CD4-positive, alpha-beta T cell (primary cell): ENCODE measurements around the gene IL13. TPM values are rescaled to one million over a fixed set of nuclear protein-coding genes. Genes with fewer than 3 reads are reported as not detected.

Experiments
- ATAC-seq: fragments of 200-7000 bp; cut with Tn5 transposase; one replicate; pipeline ENCODE4 v1.10.0; 2022; ENCODE audit warnings: mild to moderate bottlenecking; ENCODE audit not compliant: poor library complexity
- CTCF ChIA-PET: fragments of 350-600 bp; sonication (Branson Sonifier 250); formaldehyde crosslinking; loops from one replicate; lab custom pipeline; 2021; ENCODE audit warnings: antibody characterized with exemption, inconsistent platforms; lab: Charles Lee
- POLR2A ChIA-PET: fragments of 350-600 bp; sonication (Branson Sonifier 250); formaldehyde crosslinking; loops from one replicate; lab custom pipeline; 2021; ENCODE audit warnings: antibody characterized with exemption, inconsistent platforms; lab: Charles Lee
- DNase-seq, 14 experiments: peaks; one replicate each; pipeline ENCODE4 v3.0.0-alpha.2; 2013 to 2020; ENCODE audit warnings: mixed read lengths in 2 of 14
- H3K27ac ChIP-seq, 2 donors: one replicate each; pipeline versions ENCODE4 v1.5.1 to v1.7.0; 2013; ENCODE audit warnings: low read length in 2 of 2, low read depth in 1 of 2, mild to moderate bottlenecking in 1 of 2
- H3K27me3 ChIP-seq, 2 experiments: 1 replicate in 1 of 2; 2 replicates in 1 of 2; pipeline versions ENCODE4 v1.6.1 to v1.7.0; 2013; ENCODE audit warnings: low read length in 2 of 2, control low read depth in 1 of 2, mild to moderate bottlenecking in 1 of 2, moderate library complexity in 1 of 2; ENCODE audit not compliant: insufficient read depth in 2 of 2, control insufficient read depth in 1 of 2
- H3K36me3 ChIP-seq: one replicate; pipeline ENCODE4 v1.6.1; 2013; ENCODE audit warnings: low read length, control low read depth; ENCODE audit not compliant: insufficient read depth
- H3K4me1 ChIP-seq: one replicate; pipeline ENCODE4 v1.6.1; 2013; ENCODE audit warnings: low read length, control low read depth; ENCODE audit not compliant: insufficient read depth
- H3K4me3 ChIP-seq: one replicate; pipeline ENCODE4 v1.5.1; 2013; ENCODE audit warnings: mild to moderate bottlenecking, low read length, moderate library complexity
- H3K9me3 ChIP-seq, 2 experiments: 1 replicate in 1 of 2; 2 replicates in 1 of 2; pipeline versions ENCODE4 v1.6.1 to v1.7.0; 2013; ENCODE audit warnings: low read length in 2 of 2, mild to moderate bottlenecking in 2 of 2, control low read depth in 1 of 2, moderate library complexity in 1 of 2; ENCODE audit not compliant: control insufficient read depth in 1 of 2, insufficient read depth in 1 of 2
- H3K27ac Mint-ChIP-seq: one replicate; pipeline ENCODE4 v1.8.0; 2020; ENCODE audit warnings: mixed read lengths
- H3K27me3 Mint-ChIP-seq: one replicate; pipeline ENCODE4 v1.8.0; 2021; ENCODE audit warnings: mixed read lengths
- H3K36me3 Mint-ChIP-seq: one replicate; pipeline ENCODE4 v1.8.0; 2021; ENCODE audit warnings: low read depth, mixed read lengths
- H3K4me1 Mint-ChIP-seq: one replicate; pipeline ENCODE4 v1.8.0; 2021; ENCODE audit warnings: low read depth, mixed read lengths
- H3K4me3 Mint-ChIP-seq: one replicate; pipeline ENCODE4 v1.8.0; 2020; ENCODE audit warnings: mild to moderate bottlenecking, mixed read lengths
- H3K9me3 Mint-ChIP-seq: one replicate; pipeline ENCODE4 v1.8.0; 2020; ENCODE audit warnings: mixed read lengths
- CTCF ChIP-seq: fragments of 200-600 bp; IDR thresholded peaks from one replicate; pipeline ENCODE4 v1.8.0; 2022; ENCODE audit warnings: antibody characterized with exemption, mild to moderate bottlenecking
- intact Hi-C, 2 experiments: fragments of 100-400 bp; cut with DNase I in 1 of 2; cut with micrococcal nuclease in 1 of 2; formaldehyde crosslinking; loops; one replicate each; pipeline versions ENCODE4 v1.15.1 to v1.9.0; 2023 to 2025; cut with DNase I, micrococcal nuclease
- total RNA-seq, 174 experiments: library from RNA in 2 of 174; stranded (reverse) in 2 of 174; gene quantifications; one replicate each; pipeline ENCODE4 v1.2.3 and lab custom pipeline; 2021 to 2026

The IL13 gene
- total RNA-seq, 2 experiments from 2014 or later: 0.17 TPM; not detected in 1

- H3K27ac Mint-ChIP-seq: no peak overlapping the region
- intact Hi-C loops: no loop called here
- no peak for TF ChIP-seq CTCF
- no peaks in the 10 kb centered on the region for H3K36me3 ChIP-seq
- no peaks in the 10 kb centered on the region for H3K9me3 Mint-ChIP-seq
- H3K27ac ChIP-seq: no peak overlapping the region
- peaks cover 4% of the 10 kb centered on the region for H3K4me1 ChIP-seq
- CTCF ChIA-PET: no interaction called here
- POLR2A ChIA-PET: no interaction called here
- H3K4me1 Mint-ChIP-seq: no peaks in the 10 kb centered on the region
- H3K27me3 ChIP-seq: no peaks in the 10 kb centered on the region
- no peaks in the 10 kb centered on the region for H3K36me3 Mint-ChIP-seq
- H3K4me3 Mint-ChIP-seq: no peak overlapping the region
- no peak for DNase-seq
- no peak for ATAC-seq
- H3K4me3 ChIP-seq: no peak overlapping the region
- H3K9me3 ChIP-seq: peaks cover 0 to 3% of the 10 kb centered on the region in 2 experiments
- no peaks in the 10 kb centered on the region for H3K27me3 Mint-ChIP-seq
Measured at GRCh38 chr5:132671000-132671399, 13.0 kb downstream of the IL13 start.

DNA sequence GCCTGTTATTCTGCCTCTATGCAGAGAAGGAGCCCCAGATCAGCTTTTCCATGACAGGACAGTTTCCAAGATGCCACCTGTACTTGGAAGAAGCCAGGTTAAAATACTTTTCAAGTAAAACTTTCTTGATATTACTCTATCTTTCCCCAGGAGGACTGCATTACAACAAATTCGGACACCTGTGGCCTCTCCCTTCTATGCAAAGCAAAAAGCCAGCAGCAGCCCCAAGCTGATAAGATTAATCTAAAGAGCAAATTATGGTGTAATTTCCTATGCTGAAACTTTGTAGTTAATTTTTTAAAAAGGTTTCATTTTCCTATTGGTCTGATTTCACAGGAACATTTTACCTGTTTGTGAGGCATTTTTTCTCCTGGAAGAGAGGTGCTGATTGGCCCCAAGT is 15.5 kb downstream of the IL13 start:
- Mint-ChIP-seq H3K9me3 (no peaks in the 10 kb centered on the region), H3K4me1 (no peaks in the 10 kb centered on the region), H3K27ac (no peak overlapping the region), H3K27me3 (no peaks in the 10 kb centered on the region), H3K36me3 (no peaks in the 10 kb centered on the region), H3K4me3 (no peak overlapping the region)
- peaks cover 0 to 3% of the 10 kb centered on the region in 2 experiments for H3K9me3 ChIP-seq
- H3K27me3 ChIP-seq: no peaks in the 10 kb centered on the region
- no peak overlapping the region for H3K4me3 ChIP-seq
- H3K27ac ChIP-seq: no peak overlapping the region
- peaks cover 4% of the 10 kb centered on the region for H3K4me1 ChIP-seq
- H3K36me3 ChIP-seq: no peaks in the 10 kb centered on the region
- intact Hi-C loops: no loop called here
- CTCF ChIA-PET: no interaction called here
- ATAC-seq (no peak), DNase-seq (no peak)
- POLR2A ChIA-PET: interaction anchor here (1.4 kb wide), 1 partner anchor 74 kb away, joined by 4 read pairs; the partner anchor contains the start of gene CCNI2
- no peak for TF ChIP-seq CTCF

DNA sequence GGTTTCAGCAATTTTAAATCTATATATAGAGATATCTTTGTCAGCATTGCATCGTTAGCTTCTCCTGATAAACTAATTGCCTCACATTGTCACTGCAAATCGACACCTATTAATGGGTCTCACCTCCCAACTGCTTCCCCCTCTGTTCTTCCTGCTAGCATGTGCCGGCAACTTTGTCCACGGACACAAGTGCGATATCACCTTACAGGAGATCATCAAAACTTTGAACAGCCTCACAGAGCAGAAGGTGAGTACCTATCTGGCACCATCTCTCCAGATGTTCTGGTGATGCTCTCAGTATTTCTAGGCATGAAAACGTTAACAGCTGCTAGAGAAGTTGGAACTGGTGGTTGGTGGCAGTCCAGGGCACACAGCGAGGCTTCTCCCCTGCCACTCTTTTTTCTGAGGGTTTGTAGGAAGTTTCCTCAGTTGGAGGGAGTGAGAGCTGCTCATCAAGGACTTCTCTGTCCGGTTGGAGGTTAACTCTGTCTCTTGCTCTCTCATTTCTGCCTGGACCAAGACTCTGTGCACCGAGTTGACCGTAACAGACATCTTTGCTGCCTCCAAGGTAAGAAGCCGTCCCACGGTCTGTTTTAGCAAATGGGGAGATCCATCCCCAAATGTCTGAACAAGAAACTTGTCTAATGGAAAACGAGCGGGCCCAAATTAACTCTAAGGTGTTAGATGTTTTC is 16.1 kb downstream of the IL13 start, which contains the start of gene IL4:
TSS of gene IL4 (plus strand) at position 51 of the 692 bp plus-strand sequence. CDS start at position 113, 62 bp downstream.
- Mint-ChIP-seq H3K4me1 (no peaks in the 10 kb centered on the region), H3K4me3 (no peak within 1 kb of the TSS), H3K36me3 (no peaks in the 10 kb centered on the region), H3K27ac (no peak within 1 kb of the TSS), H3K9me3 (no peaks in the 10 kb centered on the region), H3K27me3 (no peaks in the 10 kb centered on the region)
- ATAC-seq: no peak
- DNase-seq: no peak
- H3K27me3 ChIP-seq: no peaks in the 10 kb centered on the region
- H3K27ac ChIP-seq: no peak within 1 kb of the TSS
- no peak for TF ChIP-seq CTCF
- intact Hi-C loops: no loop called here
- ChIA-PET CTCF (no interaction called here), POLR2A (interaction anchor here (1.4 kb wide), 1 partner anchor 74 kb away, joined by 4 read pairs; the partner anchor contains the start of gene CCNI2)
- H3K4me3 ChIP-seq: peak within 1 kb of the TSS; percentile 2
- H3K36me3 ChIP-seq: no peaks in the 10 kb centered on the region
- H3K9me3 ChIP-seq: peaks cover 0 to 3% of the 10 kb centered on the region in 2 experiments
- H3K4me1 ChIP-seq: peaks cover 4% of the 10 kb centered on the region
